Muscle layer of colon (tissue), 2 donors: ENCODE results near the gene ACOXL.
"Not testable (repeated sequence)": the region's sequence is repeated elsewhere in the genome, so short reads cannot be mapped to it uniquely, and the experiment has no call there.

Source experiments
- H3K27ac ChIP-seq: one replicate; pipeline ENCODE4 v1.7.0; 2013; ENCODE audit warnings: low read depth, mild to moderate bottlenecking, low read length, moderate library complexity
- H3K27me3 ChIP-seq, 2 donors: one replicate each; pipeline ENCODE4 v1.7.0; 2013; ENCODE audit warnings: low read length in 2 of 2, mild to moderate bottlenecking in 2 of 2; ENCODE audit not compliant: insufficient read depth in 2 of 2, control insufficient read depth in 1 of 2
- H3K36me3 ChIP-seq: one replicate; pipeline ENCODE4 v1.7.0; 2013; ENCODE audit warnings: mild to moderate bottlenecking, low read length; ENCODE audit not compliant: insufficient read depth
- H3K4me1 ChIP-seq: one replicate; pipeline ENCODE4 v1.7.0; 2013; ENCODE audit warnings: mild to moderate bottlenecking, low read length; ENCODE audit not compliant: insufficient read depth
- H3K4me3 ChIP-seq, 2 donors: one replicate each; pipeline ENCODE4 v1.7.0; 2013; ENCODE audit warnings: low read length in 2 of 2, low read depth in 1 of 2, mild to moderate bottlenecking in 1 of 2, moderate library complexity in 1 of 2
- H3K9ac ChIP-seq: one replicate; pipeline ENCODE4 v1.7.0; 2013; ENCODE audit warnings: low read length
- H3K9me3 ChIP-seq: one replicate; pipeline ENCODE4 v1.7.0; 2013; ENCODE audit warnings: mild to moderate bottlenecking, low read length
- donor health status: abdominal sarcoma.
- donor health status: Adenocarcinoma of cecum.

Gene ACOXL

GRCh38 chr2:111042772-111043771, 310.7 kb downstream of the ACOXL start:
- Histone ChIP-seq H3K27ac (no peak overlapping the region), H3K4me1 (no peaks in the 10 kb centered on the region), H3K36me3 (no peaks in the 10 kb centered on the region), H3K9me3 (no peaks in the 10 kb centered on the region), H3K4me3 (no peak overlapping the region), H3K27me3 (no peaks in the 10 kb centered on the region), H3K9ac (no peak overlapping the region)

GRCh38 chr2:111044066-111044465, 311.7 kb downstream of the ACOXL start:
- no peaks in the 10 kb centered on the region for H3K4me1 ChIP-seq
- H3K36me3 ChIP-seq, result no peaks in the 10 kb centered on the region
- no peaks in the 10 kb centered on the region for H3K9me3 ChIP-seq
- H3K9ac ChIP-seq, result no peak overlapping the region
- H3K4me3 ChIP-seq, result no peak overlapping the region
- H3K27me3 ChIP-seq, result no peaks in the 10 kb centered on the region
- no peak overlapping the region for H3K27ac ChIP-seq

- not testable (repeated sequence) for H3K27ac ChIP-seq, H3K4me1 ChIP-seq, H3K4me3 ChIP-seq, H3K9ac ChIP-seq, H3K36me3 ChIP-seq, H3K9me3 ChIP-seq, H3K27me3 ChIP-seq
Measured at GRCh38 chr2:111045236-111045635, 312.9 kb downstream of the ACOXL start.

- Histone ChIP-seq H3K9ac (no peak overlapping the region), H3K27me3 (no peaks in the 10 kb centered on the region), H3K4me1 (no peaks in the 10 kb centered on the region), H3K36me3 (no peaks in the 10 kb centered on the region), H3K9me3 (no peaks in the 10 kb centered on the region), H3K27ac (no peak overlapping the region), H3K4me3 (no peak overlapping the region)
Measured at GRCh38 chr2:111045771-111046444, 313.5 kb downstream of the ACOXL start.

GRCh38 chr2:111046670-111047069, 314.3 kb downstream of the ACOXL start:
- Histone ChIP-seq H3K4me1 (no peaks in the 10 kb centered on the region), H3K4me3 (no peak overlapping the region), H3K9me3 (no peaks in the 10 kb centered on the region), H3K36me3 (no peaks in the 10 kb centered on the region), H3K27ac (no peak overlapping the region), H3K27me3 (no peaks in the 10 kb centered on the region), H3K9ac (no peak overlapping the region)

GRCh38 chr2:111048856-111049768, 316.7 kb downstream of the ACOXL start:
- Histone ChIP-seq H3K9ac (no peak overlapping the region), H3K9me3 (no peaks in the 10 kb centered on the region), H3K4me3 (no peak overlapping the region), H3K4me1 (no peaks in the 10 kb centered on the region), H3K36me3 (no peaks in the 10 kb centered on the region), H3K27ac (no peak overlapping the region), H3K27me3 (no peaks in the 10 kb centered on the region)

GRCh38 chr2:111049792-111050640, 317.6 kb downstream of the ACOXL start:
- Histone ChIP-seq H3K9ac (no peak overlapping the region), H3K27me3 (peaks cover 0 to 3% of the 10 kb centered on the region in 2 donors), H3K27ac (no peak overlapping the region), H3K4me1 (no peaks in the 10 kb centered on the region), H3K36me3 (no peaks in the 10 kb centered on the region), H3K4me3 (no peak overlapping the region), H3K9me3 (no peaks in the 10 kb centered on the region)

GRCh38 chr2:111050701-111051376, 318.5 kb downstream of the ACOXL start:
- Histone ChIP-seq H3K27me3 (peaks cover 0 to 3% of the 10 kb centered on the region in 2 donors), H3K9me3 (no peaks in the 10 kb centered on the region), H3K4me1 (no peaks in the 10 kb centered on the region), H3K27ac (no peak overlapping the region), H3K9ac (no peak overlapping the region), H3K4me3 (no peak overlapping the region), H3K36me3 (no peaks in the 10 kb centered on the region)

- H3K4me1 ChIP-seq, result no peaks in the 10 kb centered on the region
- H3K27ac ChIP-seq, result no peak overlapping the region
- H3K36me3 ChIP-seq, result no peaks in the 10 kb centered on the region
- peaks cover 0 to 3% of the 10 kb centered on the region in 2 donors for H3K27me3 ChIP-seq
- no peak overlapping the region for H3K9ac ChIP-seq
- H3K4me3 ChIP-seq, result no peak overlapping the region
- no peaks in the 10 kb centered on the region for H3K9me3 ChIP-seq
Measured at GRCh38 chr2:111052621-111053020, 320.2 kb downstream of the ACOXL start.

- H3K4me3 ChIP-seq, result no peak overlapping the region
- no peaks in the 10 kb centered on the region for H3K9me3 ChIP-seq
- H3K36me3 ChIP-seq, result no peaks in the 10 kb centered on the region
- peaks cover 0 to 3% of the 10 kb centered on the region in 2 donors for H3K27me3 ChIP-seq
- H3K27ac ChIP-seq, result no peak overlapping the region
- no peak overlapping the region for H3K9ac ChIP-seq
- H3K4me1 ChIP-seq, result no peaks in the 10 kb centered on the region
Measured at GRCh38 chr2:111053266-111053665, 320.9 kb downstream of the ACOXL start.
